ENCODE data around the gene EML6. TPM values are rescaled to one million over a fixed set of nuclear protein-coding genes. Genes with fewer than 3 reads are reported as not detected.
A peak's percentile ranks its signal among the peaks of the same experiment; 100 is the strongest.

Gene EML6
- polyA plus RNA-seq, 1 of the 3 experiments (the other 2 are of a cell fraction) = 1.1 TPM

DNA sequence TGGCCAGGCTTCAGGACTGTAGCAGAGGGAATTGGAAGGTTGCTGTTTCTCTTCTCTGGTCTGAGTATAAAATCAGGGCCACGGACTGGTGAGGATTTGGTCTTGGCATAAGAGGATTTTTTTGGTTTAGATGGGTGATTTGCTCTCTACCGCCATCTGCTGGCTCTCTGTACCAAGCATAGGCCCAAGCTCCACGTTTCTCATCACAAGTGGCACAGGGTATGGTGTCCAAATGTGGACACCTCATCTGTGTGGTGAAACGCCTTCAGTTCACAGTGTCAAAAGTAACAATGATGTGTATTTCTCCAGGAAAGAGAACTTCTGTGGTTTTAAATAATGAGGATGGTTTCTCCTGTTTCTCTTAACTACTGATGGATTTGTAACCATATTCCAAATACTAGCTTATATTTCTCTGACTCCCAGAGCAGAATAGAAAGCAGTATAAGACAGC, 115.1 kb downstream of the EML6 start (continued):
- TF ChIP-seq GABPA (IDR thresholded peaks at IDR 0.05; ENCODE audit: low read depth) (no peak), SIN3A (IDR thresholded peaks at IDR 0.05; ENCODE audit: borderline replicate concordance, low read depth, low read length) (no peak), FOXM1 (IDR thresholded peaks at IDR 0.05; ENCODE audit: low read depth) (no peak), POLR2AphosphoS5 (IDR thresholded peaks at IDR 0.05; ENCODE audit: low read depth, low read length) (no peak), JUND (IDR thresholded peaks at IDR 0.05) (no peak)
- TF ChIP-seq, protein P1, sequence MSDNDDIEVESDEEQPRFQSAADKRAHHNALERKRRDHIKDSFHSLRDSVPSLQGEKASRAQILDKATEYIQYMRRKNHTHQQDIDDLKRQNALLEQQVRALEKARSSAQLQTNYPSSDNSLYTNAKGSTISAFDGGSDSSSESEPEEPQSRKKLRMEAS (IDR thresholded peaks at IDR 0.05; ENCODE audit: low read depth) = 0 out of 2 replicates have a peak, but pooled peaks have one; percentile 35

DNA sequence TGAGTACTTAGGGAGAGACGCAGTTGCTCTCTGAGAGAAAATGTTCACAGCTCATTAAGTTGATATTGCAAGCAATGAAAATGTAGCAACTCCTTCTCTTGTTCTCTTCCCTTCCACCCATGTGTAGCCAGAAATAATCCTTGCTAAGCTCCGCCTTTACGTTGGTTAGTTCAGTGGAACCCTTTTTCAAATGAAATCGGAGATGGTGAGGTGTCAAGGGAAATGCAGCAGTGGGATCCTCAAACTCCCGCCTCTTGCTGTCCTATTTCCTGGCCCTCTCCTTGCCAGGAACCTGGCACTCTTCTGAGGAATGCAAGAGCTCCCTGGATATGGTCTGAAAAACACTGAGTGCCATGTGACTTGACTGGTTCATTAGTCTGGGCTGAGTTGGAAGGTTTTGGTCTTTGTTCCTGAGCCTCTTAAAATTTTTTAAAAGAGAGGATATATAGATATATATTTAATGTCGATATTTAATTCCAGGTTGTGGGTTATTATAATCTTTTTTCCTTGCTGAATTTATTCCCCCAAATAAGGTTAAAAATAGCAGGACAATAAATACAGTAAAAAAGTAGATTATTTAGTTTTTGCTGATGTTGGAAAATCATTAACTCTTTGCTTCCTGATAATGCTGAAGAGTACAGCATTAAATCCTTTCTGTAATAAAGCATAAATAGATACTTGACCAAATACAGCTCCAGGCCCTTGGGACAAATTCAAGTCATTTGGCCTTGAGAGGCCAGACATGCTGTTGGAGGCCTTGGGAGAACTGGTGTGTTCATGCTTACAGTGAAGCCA, 116.2 kb downstream of the EML6 start:
- Histone ChIP-seq H3K4me1 (ENCODE audit: control insufficient read depth in 1 of 2, insufficient read depth in 2 of 2, low read depth in 1 of 2, low read length in 1 of 2) (peaks cover 0 to 4% of the 10 kb centered on the region in 2 experiments; a peak in 2 of 4 replicates), H3K9me3 (no peaks in the 10 kb centered on the region), H3K4me3 (ENCODE audit: low read depth in 2 of 2, low read length in 1 of 2) (no peak overlapping the region), H2AFZ (ENCODE audit: low read depth) (no peak overlapping the region), H3K27ac (ENCODE audit: low read depth in 2 of 2, low read length in 1 of 2) (no peak overlapping the region), H3K36me3 (replicated peaks in 1 of 2; ENCODE audit: control insufficient read depth in 1 of 2, insufficient read depth in 2 of 2, low read length in 1 of 2) (no peaks in the 10 kb centered on the region), H3K4me2 (no peak overlapping the region), H3K9ac (no peak overlapping the region), H4K20me1 (ENCODE audit: insufficient read depth) (no peaks in the 10 kb centered on the region), H3K27me3 (ENCODE audit: insufficient read depth) (no peaks in the 10 kb centered on the region), H3K79me2 (ENCODE audit: insufficient read depth) (no peaks in the 10 kb centered on the region), H3K9me2 (no peaks in the 10 kb centered on the region), H3F3A (replicated peaks; ENCODE audit: insufficient read depth) (peaks cover 3% of the 10 kb centered on the region)
- ChIA-PET CTCF (interaction anchor here (0.6 to 4.2 kb wide), 41 partner anchors 13 to 736 kb away, joined by 3 to 31 read pairs (median 5); partner anchors contain the start of gene EML6), POLR2A (interaction anchor here (1.4 kb wide), 1 partner anchor 117 kb away, joined by 8 read pairs; the partner anchor contains the start of gene EML6)
- DNase-seq = no peak
- TF ChIP-seq FOXM1 (IDR thresholded peaks at IDR 0.05; ENCODE audit: low read depth) (no peak), ELF1 (IDR thresholded peaks at IDR 0.05) (no peak), YY1 (IDR thresholded peaks at IDR 0.05; ENCODE audit: low read depth) (no peak), EP300 (IDR thresholded peaks at IDR 0.05; ENCODE audit: borderline replicate concordance in 1 of 2, low read depth in 1 of 2, low read length in 1 of 2) (no peak), TCF12 (IDR thresholded peaks at IDR 0.05) (no peak), TEAD4 (IDR thresholded peaks at IDR 0.05; ENCODE audit: borderline replicate concordance, insufficient read depth) (no peak), GATA2 (CRISPR knock-in tag; IDR thresholded peaks at IDR 0.05) (no peak), RXRA (IDR thresholded peaks at IDR 0.05; ENCODE audit: borderline replicate concordance, low read depth) (no peak), NFIC (IDR thresholded peaks at IDR 0.05; ENCODE audit: borderline replicate concordance) (no peak), MXI1 (IDR thresholded peaks at IDR 0.05; ENCODE audit: low read depth, low read length) (no peak), RCOR1 (IDR thresholded peaks at IDR 0.05; ENCODE audit: low read length) (no peak)
- TF ChIP-seq, protein P2, sequence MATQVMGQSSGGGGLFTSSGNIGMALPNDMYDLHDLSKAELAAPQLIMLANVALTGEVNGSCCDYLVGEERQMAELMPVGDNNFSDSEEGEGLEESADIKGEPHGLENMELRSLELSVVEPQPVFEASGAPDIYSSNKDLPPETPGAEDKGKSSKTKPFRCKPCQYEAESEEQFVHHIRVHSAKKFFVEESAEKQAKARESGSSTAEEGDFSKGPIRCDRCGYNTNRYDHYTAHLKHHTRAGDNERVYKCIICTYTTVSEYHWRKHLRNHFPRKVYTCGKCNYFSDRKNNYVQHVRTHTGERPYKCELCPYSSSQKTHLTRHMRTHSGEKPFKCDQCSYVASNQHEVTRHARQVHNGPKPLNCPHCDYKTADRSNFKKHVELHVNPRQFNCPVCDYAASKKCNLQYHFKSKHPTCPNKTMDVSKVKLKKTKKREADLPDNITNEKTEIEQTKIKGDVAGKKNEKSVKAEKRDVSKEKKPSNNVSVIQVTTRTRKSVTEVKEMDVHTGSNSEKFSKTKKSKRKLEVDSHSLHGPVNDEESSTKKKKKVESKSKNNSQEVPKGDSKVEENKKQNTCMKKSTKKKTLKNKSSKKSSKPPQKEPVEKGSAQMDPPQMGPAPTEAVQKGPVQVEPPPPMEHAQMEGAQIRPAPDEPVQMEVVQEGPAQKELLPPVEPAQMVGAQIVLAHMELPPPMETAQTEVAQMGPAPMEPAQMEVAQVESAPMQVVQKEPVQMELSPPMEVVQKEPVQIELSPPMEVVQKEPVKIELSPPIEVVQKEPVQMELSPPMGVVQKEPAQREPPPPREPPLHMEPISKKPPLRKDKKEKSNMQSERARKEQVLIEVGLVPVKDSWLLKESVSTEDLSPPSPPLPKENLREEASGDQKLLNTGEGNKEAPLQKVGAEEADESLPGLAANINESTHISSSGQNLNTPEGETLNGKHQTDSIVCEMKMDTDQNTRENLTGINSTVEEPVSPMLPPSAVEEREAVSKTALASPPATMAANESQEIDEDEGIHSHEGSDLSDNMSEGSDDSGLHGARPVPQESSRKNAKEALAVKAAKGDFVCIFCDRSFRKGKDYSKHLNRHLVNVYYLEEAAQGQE (IDR thresholded peaks at IDR 0.05; ENCODE audit: low read depth, low read length) = no peak
- TF ChIP-seq, protein P3, sequence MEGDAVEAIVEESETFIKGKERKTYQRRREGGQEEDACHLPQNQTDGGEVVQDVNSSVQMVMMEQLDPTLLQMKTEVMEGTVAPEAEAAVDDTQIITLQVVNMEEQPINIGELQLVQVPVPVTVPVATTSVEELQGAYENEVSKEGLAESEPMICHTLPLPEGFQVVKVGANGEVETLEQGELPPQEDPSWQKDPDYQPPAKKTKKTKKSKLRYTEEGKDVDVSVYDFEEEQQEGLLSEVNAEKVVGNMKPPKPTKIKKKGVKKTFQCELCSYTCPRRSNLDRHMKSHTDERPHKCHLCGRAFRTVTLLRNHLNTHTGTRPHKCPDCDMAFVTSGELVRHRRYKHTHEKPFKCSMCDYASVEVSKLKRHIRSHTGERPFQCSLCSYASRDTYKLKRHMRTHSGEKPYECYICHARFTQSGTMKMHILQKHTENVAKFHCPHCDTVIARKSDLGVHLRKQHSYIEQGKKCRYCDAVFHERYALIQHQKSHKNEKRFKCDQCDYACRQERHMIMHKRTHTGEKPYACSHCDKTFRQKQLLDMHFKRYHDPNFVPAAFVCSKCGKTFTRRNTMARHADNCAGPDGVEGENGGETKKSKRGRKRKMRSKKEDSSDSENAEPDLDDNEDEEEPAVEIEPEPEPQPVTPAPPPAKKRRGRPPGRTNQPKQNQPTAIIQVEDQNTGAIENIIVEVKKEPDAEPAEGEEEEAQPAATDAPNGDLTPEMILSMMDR (IDR thresholded peaks at IDR 0.05) = no peak
- 88% methylated on average over 6 of the region's 6 CpGs for whole genome bisulfite sequencing (ENCODE audit: low lambda C conversion rate)

Data from SK-N-SH (cell line).